GM21367 (cell line): Measurements from ENCODE around the gene MCRIP1.

ENCODE experiments used
- ATAC-seq: cut with Tn5 transposase; IDR thresholded peaks from one replicate; pipeline ENCODE4 v1.9.1; 2021; ENCODE audit not compliant: unreplicated experiment

MCRIP1 gene

GRCh38 chr17:81821603-81822311, 11.3 kb downstream of the MCRIP1 start:
- ATAC-seq, result no peak

DNA sequence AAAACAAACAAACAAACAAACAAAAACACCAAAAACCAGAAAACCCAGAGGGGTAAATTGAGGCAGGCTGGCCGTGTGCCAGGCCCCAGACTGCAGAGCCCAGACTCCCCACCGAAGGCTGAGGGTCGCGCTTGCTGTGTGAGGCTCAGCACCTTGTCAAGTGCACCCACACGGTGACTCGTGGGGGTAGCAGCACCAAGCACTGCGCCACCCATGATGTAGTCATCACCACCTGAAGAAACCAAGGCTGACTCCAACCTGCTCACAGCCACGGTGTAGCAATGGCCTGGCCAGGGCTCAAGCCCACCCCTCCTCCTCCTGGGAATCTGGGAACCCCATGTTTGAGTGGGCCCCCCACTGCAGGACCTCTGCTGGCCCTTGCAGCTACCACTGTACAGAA, 11.9 kb downstream of the MCRIP1 start:
- ATAC-seq, result no peak

- ATAC-seq, result no peak
Measured at GRCh38 chr17:81819708-81820107, 13.4 kb downstream of the MCRIP1 start.

- ATAC-seq, result no peak
Measured at GRCh38 chr17:81817758-81818147, 15.3 kb downstream of the MCRIP1 start.

DNA sequence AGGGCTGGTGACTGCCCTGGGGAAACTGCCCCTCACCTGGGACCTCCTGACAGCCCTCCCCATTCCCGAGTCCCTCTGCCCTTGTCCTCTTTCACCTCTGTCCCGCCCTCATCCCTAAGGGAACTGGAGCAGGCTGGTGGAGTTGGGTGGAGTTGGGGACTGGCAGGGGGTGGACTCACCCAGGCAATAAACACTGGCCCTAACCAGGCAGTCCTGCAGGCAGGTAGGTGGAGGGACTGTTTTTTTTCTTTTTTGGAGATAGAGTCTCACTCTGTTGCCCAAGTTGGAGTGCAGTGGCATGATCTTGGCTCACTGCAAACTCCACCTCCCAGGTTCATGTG, 17.5 kb downstream of the MCRIP1 start:
- no peak for ATAC-seq

- ATAC-seq, result no peak
Measured at GRCh38 chr17:81814748-81815645, 18.1 kb downstream of the MCRIP1 start.

DNA sequence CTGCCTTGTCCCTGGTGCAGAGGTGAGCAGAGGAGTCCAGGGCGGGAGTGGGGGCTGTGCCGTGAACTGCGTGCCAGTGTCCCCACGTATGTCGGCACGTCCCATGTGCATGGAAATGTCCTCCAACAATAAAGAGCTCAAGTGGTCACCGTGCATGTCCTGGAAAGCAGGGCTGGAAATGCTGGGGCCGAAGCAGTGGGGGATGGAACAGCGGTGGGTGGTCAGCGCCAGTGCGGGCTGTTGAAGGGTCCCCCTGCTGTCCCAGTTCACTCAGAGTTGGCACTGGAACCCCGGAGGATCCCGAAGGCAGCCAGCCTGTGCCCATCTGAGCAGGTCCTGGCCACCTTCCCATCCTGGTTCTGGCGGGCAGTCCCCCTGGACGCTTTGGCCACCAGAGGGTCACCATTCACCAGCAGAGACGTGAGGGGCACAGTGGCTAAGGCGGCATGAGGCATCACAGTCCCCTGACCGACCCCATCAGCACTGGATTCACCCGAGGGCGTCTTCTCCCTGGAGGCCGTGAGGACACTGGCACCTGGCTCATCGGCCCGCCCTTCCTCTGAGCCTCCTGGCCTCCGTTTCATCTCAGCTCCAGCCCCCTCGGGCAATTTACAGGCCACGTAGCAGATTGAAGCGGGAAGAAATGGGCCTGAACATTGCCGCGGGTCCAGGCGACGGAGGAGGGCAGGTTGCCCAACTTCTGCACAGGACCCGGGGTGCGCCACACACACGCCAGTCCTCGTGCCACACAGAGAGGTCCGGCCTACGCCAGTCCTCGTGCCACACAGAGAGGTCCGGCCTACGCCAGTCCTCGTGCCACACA, 19.0 kb downstream of the MCRIP1 start:
- ATAC-seq, result no peak

- ATAC-seq, result no peak
Measured at GRCh38 chr17:81813371-81813684, 19.8 kb downstream of the MCRIP1 start.

- ATAC-seq, result no peak
Measured at GRCh38 chr17:81812571-81813370, 20.3 kb downstream of the MCRIP1 start.

- ATAC-seq, result no peak
Measured at GRCh38 chr17:81811705-81812570, 21.2 kb downstream of the MCRIP1 start.

GRCh38 chr17:81810892-81811704, 22.0 kb downstream of the MCRIP1 start:
- ATAC-seq, result no peak

- no peak for ATAC-seq
Measured at GRCh38 chr17:81810476-81810875, 22.6 kb downstream of the MCRIP1 start.

GRCh38 chr17:81809556-81809998, 23.5 kb downstream of the MCRIP1 start:
- no peak for ATAC-seq

GRCh38 chr17:81808778-81809555, 24.1 kb downstream of the MCRIP1 start:
- no peak for ATAC-seq

DNA sequence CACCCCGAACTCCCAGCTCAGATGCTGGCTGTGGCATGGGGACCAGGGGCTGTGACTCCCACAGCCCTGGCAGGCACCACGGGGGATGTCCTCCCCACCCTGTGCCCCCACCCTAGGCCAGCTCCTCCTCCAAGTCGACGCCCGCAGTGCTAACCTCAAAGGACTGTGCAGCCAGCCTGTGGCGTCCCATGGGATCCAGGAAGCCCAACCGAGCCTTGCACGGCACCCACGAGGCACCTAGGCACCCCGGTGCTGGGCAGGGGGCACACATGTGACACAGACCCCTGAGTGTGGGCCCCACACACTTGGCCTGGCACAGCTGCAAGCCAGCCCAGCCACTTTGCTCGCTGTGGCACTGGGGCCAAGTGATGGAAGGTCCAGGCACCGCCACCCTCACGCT, 25.3 kb downstream of the MCRIP1 start:
- no peak for ATAC-seq

GRCh38 chr17:81807210-81807719, 25.8 kb downstream of the MCRIP1 start:
- ATAC-seq, result no peak

DNA sequence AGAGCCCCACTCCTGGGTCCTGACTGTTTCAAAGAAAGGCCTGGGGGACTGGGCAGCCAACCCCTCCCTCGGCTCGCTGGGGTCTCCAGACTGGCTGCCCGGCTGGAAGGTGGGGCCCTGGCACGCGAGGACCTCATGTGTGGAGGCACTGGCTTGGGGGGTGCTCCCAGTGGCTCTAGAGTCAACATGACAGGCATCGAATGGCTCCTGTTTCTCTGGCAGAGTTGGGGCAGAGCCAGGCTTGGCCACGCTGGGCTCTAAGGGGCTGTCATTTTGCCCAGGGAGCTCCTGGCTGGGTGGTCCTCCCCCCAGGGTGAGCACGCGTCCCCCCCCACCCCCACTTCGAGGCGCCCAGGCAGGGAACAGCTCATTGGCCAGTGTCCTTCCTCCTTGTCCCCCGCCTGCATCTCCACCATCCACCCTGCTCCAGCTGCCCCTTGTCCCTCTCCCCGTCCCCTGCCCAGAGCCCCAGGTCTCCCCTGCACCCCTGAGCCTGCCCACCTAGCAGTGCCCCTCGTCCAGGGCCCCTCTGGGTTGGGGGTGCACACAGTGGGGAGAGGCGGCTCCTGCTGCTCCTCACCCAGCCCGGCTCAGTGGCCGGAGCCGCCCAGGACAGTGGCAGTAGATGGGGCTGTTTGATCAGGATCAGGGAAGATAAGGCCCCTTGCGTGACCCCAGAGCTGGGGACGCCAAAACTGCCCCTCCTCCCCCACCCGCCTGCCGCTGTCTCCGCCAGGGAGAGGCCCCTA, 26.5 kb downstream of the MCRIP1 start:
- ATAC-seq, result no peak
